Upper lobe of left lung (tissue), 6 donors: ENCODE results near the gene ANKS1A. TPM values are rescaled to one million over a fixed set of nuclear protein-coding genes. Genes with fewer than 3 reads are reported as not detected.

Experiments used
- ATAC-seq, 2 donors: fragments of 200-7000 bp; cut with Tn5 transposase; one replicate each; pipeline ENCODE4 v1.9.1; 2022; ENCODE audit warnings: mild to moderate bottlenecking in 2 of 2, moderate library complexity in 2 of 2; ENCODE audit not compliant: low FRiP score in 2 of 2
- DNase-seq, 2 donors: peaks; one replicate each; pipeline ENCODE4 v3.0.0-alpha.2; 2019 to 2020
- H3K27ac ChIP-seq, 4 donors: fragments of 200-600 bp; sonication (generic); one replicate each; pipeline ENCODE4 v1.5.1; 2016 to 2019
- H3K27me3 ChIP-seq, 4 donors: fragments of 200-600 bp; sonication (generic); one replicate each; pipeline ENCODE4 v1.5.1; 2017 to 2019
- H3K36me3 ChIP-seq, 4 donors: fragments of 200-600 bp; sonication (generic); one replicate each; pipeline ENCODE4 v1.5.1; 2016 to 2019
- H3K4me1 ChIP-seq, 4 donors: fragments of 200-600 bp; sonication (generic); one replicate each; pipeline ENCODE4 v1.5.1; 2018 to 2019
- H3K4me3 ChIP-seq, 4 donors: fragments of 200-600 bp; sonication (generic); one replicate each; pipeline ENCODE4 v1.5.1; 2017 to 2019; ENCODE audit warnings: mild to moderate bottlenecking in 2 of 4, moderate library complexity in 1 of 4
- H3K9me3 ChIP-seq, 4 donors: fragments of 200-600 bp; sonication (generic); one replicate each; pipeline ENCODE4 v1.5.1; 2018 to 2019
- EP300 ChIP-seq, 4 donors: sonication (generic); formaldehyde crosslinking; IDR thresholded peaks; one replicate each; pipeline ENCODE4 v1.5.1; 2017; ENCODE audit warnings: antibody characterized with exemption in 4 of 4, control low read depth in 2 of 4
- POLR2A ChIP-seq, 4 donors: fragments of 450-650 bp; IDR thresholded peaks; one replicate each; pipeline ENCODE4 v1.5.1; 2016 to 2017; ENCODE audit warnings: antibody characterized with exemption in 4 of 4, mild to moderate bottlenecking in 2 of 4
- POLR2AphosphoS5 ChIP-seq, 2 donors: sonication (generic); formaldehyde crosslinking; IDR thresholded peaks; one replicate each; pipeline ENCODE4 v1.5.1; 2017; ENCODE audit warnings: antibody characterized with exemption in 2 of 2
- WGBS, 2 donors: methylation state at CpG; one replicate each; pipeline ENCODE4 v1.1.5; 2017 to 2018; 5-methylcytosine and 5-hydroxymethylcytosine counted together
- total RNA-seq, 6 donors: library from RNA; depleted of rRNA in 4 of 6; stranded (reverse); fragments of >200 nt in 4 of 6; gene quantifications; one replicate each; pipeline versions ENCODE4 v1.1.0 to v1.2.1, GENCODE V29; 2016 to 2021
- TF ChIP-seq, protein P1 (sequence below), 6 experiments: fragments of 450-650 bp in 4 of 6; fragments of 200-600 bp in 2 of 6; sonication (generic) in 2 of 6; IDR thresholded peaks; one replicate each; pipeline ENCODE4 v1.5.1; 2016 to 2019; ENCODE audit warnings: antibody characterized with exemption in 6 of 6
- donor health status: DM: no; HTN: no; CAD: no; lungs with moderate emphysema.
- donor health status: DM: no; HTN: yes; CAD: no; lungs with severe emphysema.

The ANKS1A gene
- total RNA-seq, 6 donors from 2014 or later = 47.2 to 85.3 (median 53.5) TPM

GRCh38 chr6:34967461-34967860, 78.4 kb downstream of the ANKS1A start:
- ATAC-seq (no peak), DNase-seq (no peak)
- H3K4me3 ChIP-seq = no peak overlapping the region
- 85 to 96% methylated on average over 3 of the region's 3 CpGs for WGBS, 2 donors
- TF ChIP-seq POLR2AphosphoS5 (IDR thresholded peaks at IDR 0.05) (no peak), POLR2A (IDR thresholded peaks at IDR 0.05) (no peak), EP300 (IDR thresholded peaks at IDR 0.05) (no peak)
- TF ChIP-seq, protein P1, sequence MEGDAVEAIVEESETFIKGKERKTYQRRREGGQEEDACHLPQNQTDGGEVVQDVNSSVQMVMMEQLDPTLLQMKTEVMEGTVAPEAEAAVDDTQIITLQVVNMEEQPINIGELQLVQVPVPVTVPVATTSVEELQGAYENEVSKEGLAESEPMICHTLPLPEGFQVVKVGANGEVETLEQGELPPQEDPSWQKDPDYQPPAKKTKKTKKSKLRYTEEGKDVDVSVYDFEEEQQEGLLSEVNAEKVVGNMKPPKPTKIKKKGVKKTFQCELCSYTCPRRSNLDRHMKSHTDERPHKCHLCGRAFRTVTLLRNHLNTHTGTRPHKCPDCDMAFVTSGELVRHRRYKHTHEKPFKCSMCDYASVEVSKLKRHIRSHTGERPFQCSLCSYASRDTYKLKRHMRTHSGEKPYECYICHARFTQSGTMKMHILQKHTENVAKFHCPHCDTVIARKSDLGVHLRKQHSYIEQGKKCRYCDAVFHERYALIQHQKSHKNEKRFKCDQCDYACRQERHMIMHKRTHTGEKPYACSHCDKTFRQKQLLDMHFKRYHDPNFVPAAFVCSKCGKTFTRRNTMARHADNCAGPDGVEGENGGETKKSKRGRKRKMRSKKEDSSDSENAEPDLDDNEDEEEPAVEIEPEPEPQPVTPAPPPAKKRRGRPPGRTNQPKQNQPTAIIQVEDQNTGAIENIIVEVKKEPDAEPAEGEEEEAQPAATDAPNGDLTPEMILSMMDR (IDR thresholded peaks at IDR 0.05) = no peak
- peaks cover 0 to 4% (median 0%) of the 10 kb centered on the region in 4 donors for H3K4me1 ChIP-seq
- H3K9me3 ChIP-seq = no peaks in the 10 kb centered on the region
- no peaks in the 10 kb centered on the region for H3K27me3 ChIP-seq
- peaks cover 4 to 26% (median 17%) of the 10 kb centered on the region in 4 donors for H3K36me3 ChIP-seq
- no peak overlapping the region for H3K27ac ChIP-seq

DNA sequence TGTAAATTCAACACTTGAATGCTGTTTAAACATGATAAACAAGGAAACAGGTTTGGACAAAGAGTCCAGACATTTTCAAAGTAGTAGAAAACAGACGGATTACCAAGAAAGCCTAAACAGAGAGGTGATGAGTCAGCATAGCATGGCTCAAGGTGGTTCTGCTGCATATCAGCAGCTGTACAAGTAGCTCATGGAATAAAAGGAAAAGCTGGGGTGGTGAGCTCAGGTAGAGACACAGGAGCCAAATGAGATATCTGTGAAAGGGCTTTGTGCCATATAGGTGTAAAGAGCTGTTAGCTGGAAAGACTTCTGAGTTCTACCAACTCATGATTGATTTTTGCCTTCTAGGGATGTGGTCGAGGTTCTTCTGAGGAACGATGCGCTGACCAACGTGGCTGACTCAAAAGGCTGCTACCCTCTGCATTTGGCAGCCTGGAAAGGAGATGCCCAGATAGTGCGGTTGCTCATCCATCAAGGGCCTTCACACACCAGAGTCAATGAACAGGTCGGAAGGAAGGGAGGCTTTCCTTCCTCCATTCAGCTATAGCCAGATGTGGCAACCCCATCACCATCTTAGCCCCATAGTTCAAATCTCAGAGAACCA, 80.7 kb downstream of the ANKS1A start:
- DNase-seq (no peak), ATAC-seq (no peak)
- Histone ChIP-seq H3K9me3 (no peaks in the 10 kb centered on the region), H3K4me1 (peaks cover 0 to 3% (median 0%) of the 10 kb centered on the region in 4 donors), H3K27ac (no peak overlapping the region), H3K36me3 (peaks cover 4 to 29% (median 17%) of the 10 kb centered on the region in 4 donors), H3K4me3 (no peak overlapping the region), H3K27me3 (no peaks in the 10 kb centered on the region)
- TF ChIP-seq POLR2A (IDR thresholded peaks at IDR 0.05) (no peak), EP300 (IDR thresholded peaks at IDR 0.05) (no peak), POLR2AphosphoS5 (IDR thresholded peaks at IDR 0.05) (no peak)
- TF ChIP-seq, protein P1 (IDR thresholded peaks at IDR 0.05) = no peak
- 90 to 95% methylated on average over 7 of the region's 7 CpGs for WGBS, 2 donors

DNA sequence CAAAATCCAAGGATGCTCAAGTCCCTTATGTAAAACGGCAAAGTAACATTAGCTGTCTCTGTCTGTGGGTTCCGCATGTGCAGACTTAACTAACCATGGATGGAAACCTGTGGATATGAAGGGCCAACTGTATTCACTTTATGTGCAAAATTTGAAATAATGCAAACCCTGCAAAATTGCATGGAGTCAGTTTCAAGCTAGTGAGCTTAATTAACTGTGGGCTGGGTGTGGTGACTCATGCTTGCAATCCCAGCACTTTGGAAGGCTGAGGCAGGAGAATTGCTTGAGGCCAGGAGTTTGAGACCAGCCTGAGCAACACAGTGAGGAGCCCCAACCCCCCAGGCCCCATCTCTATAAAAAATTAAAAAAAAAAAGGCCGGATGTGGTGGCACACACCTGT, 81.4 kb downstream of the ANKS1A start:
- TF ChIP-seq POLR2AphosphoS5 (IDR thresholded peaks at IDR 0.05) (no peak), EP300 (IDR thresholded peaks at IDR 0.05) (no peak), POLR2A (IDR thresholded peaks at IDR 0.05) (no peak)
- TF ChIP-seq, protein P1 (IDR thresholded peaks at IDR 0.05) = no peak
- peaks cover 4 to 29% (median 17%) of the 10 kb centered on the region in 4 donors for H3K36me3 ChIP-seq
- H3K27me3 ChIP-seq = no peaks in the 10 kb centered on the region
- DNase-seq (no peak), ATAC-seq (no peak)
- WGBS, 2 donors = 99 to 100% methylated on average over 3 of the region's 3 CpGs
- H3K4me3 ChIP-seq = no peak overlapping the region
- no peaks in the 10 kb centered on the region for H3K9me3 ChIP-seq
- H3K4me1 ChIP-seq = peaks cover 0 to 3% (median 0%) of the 10 kb centered on the region in 4 donors
- no peak overlapping the region for H3K27ac ChIP-seq

DNA sequence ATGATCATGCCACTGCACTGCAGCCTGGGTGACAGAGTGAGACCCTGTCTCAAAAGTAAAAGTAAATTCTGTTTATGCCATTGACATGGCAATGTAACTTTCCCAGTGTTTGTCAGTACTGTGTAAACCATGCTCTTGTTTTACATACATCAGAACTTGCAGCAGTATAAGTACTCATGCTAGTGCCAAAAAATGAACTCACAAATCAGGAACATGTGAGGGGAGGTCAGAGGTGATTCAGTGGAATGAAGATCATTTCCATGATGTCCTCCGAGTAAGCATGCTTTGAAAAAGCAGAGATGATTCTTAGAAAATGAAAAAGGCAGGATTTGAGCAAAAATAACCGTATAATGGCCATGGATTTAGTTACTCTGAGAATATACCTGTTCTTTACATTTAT, 81.9 kb downstream of the ANKS1A start:
- Histone ChIP-seq H3K4me3 (no peak overlapping the region), H3K9me3 (no peaks in the 10 kb centered on the region), H3K4me1 (peaks cover 0 to 3% (median 0%) of the 10 kb centered on the region in 4 donors), H3K36me3 (peaks cover 4 to 29% (median 17%) of the 10 kb centered on the region in 4 donors), H3K27me3 (no peaks in the 10 kb centered on the region), H3K27ac (no peak overlapping the region)
- 85 to 86% methylated on average over 2 of the region's 2 CpGs for WGBS, 2 donors
- DNase-seq (no peak), ATAC-seq (no peak)
- TF ChIP-seq, protein P1 (IDR thresholded peaks at IDR 0.05) = no peak
- TF ChIP-seq POLR2AphosphoS5 (IDR thresholded peaks at IDR 0.05) (no peak), EP300 (IDR thresholded peaks at IDR 0.05) (no peak), POLR2A (IDR thresholded peaks at IDR 0.05) (no peak)
